GM18861 (cell line): ENCODE data around the gene PLCL1.
"Not testable (repeated sequence)": the region's sequence is repeated elsewhere in the genome, so short reads cannot be mapped to it uniquely, and the experiment has no call there.

ENCODE experiments used
- ATAC-seq: cut with Tn5 transposase; IDR thresholded peaks from one replicate; pipeline ENCODE4 v1.9.1; 2021; ENCODE audit not compliant: unreplicated experiment

The PLCL1 gene

DNA sequence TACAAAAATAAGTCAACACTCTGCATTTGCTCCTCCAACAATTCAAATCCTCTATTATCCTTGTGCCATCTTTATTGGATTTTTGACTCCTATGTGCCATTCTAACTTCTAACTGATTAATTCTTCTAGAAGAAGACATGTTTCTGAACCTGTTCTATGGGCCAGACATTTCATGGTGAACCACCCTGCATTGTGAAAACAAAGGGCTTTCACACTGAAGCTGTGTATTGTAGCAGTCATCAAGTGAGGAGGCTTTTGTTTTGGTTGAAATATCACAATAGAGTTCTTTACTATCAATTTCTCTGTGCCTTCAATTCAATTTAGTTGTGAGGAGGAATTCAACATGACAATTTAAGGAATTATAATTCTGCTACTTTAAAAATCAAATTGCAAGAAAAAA lies 357.9 kb downstream of the PLCL1 start:
- ATAC-seq = no peak

DNA sequence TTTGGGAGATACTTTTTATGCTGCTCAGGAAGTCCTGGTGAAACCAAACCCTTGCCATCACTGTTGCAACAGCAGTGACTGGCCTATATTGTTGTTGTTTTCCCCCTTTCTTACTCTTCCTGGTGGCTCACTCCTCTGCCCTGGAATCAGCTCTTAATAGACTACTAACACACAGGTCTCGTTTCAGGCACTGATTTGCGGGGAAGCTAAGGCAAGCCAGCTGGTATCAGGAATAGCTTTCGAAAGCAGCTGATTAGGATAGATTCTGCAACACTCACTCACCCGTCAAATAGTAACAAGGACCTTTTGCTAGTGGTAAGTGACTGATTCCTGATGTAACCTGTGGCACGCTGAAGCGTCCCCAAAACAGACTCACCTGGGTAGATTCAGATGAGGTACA lies 360.4 kb downstream of the PLCL1 start:
- ATAC-seq = no peak

DNA sequence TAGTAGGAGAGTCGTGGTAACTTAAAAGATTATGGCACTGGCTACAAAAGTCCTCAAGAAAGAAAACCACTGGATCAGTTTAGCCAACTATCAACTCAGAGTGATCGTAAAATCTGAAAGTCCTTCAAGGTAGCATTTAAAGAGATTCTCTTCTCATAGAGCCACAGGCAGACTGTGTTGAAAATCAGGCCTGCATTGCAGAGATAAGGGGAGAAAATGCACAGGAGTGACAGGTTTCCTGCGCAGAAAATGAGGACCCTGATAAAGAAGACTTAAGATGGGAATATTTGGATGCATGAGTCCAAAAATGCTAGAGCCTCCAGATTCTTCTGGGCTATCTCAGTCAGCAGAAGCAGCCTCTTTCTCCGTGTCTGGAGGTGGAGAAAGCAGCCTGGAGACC lies 360.9 kb downstream of the PLCL1 start:
- no peak for ATAC-seq

DNA sequence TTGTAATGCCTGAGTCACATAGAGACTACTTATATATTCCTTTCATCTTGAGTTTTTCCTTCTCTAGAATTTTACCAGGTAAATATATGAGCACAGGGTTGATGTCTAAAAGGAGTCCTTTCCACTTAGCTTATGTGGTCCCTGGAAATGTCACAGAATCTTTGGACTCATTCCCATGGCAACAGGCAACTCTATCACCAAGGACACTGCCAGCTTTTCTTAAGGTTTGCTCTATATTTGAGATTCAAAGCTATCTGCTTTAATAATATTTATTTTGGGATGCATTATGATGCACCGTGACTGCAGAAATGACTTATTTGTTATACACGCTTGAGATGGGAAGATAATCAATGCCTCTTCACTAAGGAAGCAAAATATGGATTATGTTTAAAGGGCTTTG lies 363.0 kb downstream of the PLCL1 start:
- ATAC-seq = no peak

DNA sequence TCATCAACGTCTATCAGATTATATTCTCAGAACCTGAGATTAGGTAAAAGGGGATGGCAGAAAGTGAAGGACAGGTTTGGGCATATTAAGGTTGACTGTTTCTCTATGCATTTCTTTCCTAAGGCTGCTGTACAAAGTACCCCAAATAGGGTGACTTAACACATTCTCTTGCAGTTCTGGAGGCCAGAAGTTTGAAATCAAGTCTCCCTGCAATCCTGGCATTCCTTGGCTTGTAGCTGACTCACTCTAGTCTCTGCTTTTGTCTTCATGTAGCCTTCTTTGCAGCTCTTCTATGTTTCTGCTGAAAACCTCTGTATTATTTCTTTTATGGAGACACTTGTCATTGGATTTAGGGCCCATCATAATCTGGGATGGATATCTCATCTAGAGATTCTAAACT lies 364.3 kb downstream of the PLCL1 start:
- ATAC-seq = no peak

DNA sequence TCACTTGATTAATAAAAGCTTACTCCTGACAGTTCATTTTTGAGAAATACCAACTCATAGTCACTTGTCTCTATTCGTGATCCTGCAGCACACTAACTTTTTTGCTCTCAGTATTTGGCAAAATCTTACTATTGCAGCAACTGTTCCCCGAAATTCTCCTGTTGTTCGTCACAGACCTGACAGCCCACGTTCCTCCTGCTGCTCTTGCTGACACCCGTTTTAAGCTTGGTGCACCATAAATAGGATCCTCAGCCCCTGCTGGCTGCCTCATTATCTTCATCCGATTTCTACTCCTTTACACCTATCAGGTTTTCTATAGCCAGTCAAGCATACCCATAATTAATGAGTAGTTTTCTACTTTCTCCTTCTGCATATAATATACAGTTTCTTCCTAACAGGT lies 368.8 kb downstream of the PLCL1 start:
- ATAC-seq = no peak

DNA sequence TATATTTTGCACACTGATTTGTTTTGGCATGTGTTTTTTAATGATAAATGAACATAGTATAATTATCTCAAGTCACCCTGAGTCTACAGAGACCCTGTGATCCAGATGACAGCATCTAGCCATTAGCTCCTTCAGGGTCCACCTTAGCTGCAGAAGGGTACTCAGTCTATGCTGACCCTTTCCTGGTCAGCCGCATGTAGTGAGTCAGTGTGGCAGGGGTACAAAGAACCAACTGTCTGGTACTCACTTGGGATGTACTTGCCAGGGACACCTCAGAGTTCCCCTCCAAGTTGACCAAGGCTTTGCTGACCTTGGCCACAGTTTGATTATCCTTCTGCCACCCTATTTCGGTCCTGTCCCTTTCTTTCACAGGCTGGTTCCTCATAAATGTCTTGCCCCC lies 369.5 kb downstream of the PLCL1 start:
- no peak for ATAC-seq

DNA sequence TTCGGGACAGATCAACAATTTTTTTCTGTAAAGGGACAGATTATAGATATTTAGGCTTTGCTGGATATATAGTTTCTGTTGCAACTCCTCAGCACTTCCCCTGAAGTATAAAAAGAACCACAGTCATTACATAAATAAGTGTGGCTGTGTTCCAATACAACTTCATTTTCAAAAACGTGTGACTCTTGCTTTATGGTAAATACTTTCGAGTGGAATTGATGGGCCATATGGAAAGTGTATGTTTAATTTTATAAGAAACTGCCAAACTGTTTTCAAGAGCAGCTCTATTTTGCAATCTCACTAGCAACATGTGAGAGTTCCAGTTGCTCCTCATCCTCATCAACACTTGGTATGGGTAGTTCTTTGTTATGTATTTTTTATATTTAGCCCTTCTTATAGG lies 370.9 kb downstream of the PLCL1 start:
- no peak for ATAC-seq

DNA sequence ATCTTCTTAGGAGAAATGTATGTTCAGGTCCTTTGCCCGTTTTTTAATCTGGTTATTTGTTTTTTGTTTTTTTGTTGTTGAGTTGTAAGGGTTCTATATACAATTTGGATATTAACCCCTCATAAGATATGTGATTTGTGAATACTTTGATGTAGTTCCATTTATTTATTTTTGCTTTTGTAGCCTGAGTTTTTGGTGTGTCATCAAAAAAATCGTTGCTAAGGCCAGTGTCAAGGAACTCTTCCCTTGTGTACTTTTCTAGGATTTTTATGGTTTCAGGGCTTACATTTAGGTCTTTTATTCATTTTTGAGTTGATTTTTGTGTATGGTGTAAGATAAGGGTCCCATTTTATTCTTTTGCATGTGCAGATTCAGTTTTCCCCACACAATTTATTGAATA lies 372.6 kb downstream of the PLCL1 start:
- no peak for ATAC-seq

DNA sequence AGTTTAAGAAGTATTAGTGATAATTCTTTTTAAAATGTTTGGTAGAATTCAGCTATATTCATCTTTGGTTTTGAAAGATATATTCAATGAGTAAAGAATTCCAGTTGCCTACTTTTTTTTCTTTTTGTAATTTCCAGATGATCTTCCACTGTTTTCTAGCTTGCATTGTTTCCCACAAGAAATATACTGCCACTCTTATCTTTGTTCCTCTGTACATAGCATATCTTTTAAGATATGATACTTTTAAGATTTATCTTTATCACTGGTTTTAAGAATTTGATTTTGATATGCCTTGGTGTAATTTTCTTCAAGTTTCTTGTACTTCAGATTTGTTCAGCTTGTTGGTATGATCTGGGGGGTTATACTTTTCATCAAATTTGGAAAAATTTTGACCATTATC lies 374.4 kb downstream of the PLCL1 start:
- ATAC-seq = no peak

DNA sequence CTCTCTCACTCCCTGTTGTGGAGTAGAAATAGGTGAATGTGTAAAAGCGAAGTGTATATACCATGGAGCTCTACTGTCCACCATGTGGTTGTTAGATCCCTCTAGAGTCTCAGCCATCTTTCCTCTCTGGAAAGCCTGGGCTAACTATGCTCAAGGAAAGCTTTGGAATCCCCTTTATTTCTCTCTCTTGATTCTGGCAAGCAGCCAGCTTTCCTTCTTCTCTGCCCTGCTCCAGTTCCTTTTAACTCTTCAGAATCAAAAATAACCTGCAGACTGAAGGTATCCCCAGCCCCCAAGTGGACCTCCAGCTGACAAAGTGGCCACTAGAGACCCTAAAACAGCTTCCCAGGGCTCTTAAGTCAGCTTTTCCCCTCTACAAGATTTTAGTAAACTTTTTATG lies 381.9 kb downstream of the PLCL1 start:
- no peak for ATAC-seq

DNA sequence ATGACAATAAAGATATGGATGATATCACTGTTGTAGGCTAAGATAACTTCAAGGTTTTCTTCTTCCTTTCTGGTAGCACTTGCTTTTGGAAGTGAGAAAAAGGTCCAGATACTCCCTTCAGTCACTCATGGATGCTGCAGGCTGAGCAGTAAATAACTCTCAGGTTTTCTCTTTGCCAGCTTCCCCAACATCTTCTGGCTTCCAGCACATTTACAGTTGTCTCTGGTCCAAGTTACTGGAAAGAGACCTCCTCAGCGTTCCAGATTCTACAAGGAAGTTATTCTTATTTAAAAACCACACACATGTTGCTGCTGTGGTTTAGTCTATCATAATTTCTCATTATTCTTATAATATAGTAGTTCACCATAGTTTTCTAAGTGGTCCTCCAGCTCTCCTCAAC lies 383.4 kb downstream of the PLCL1 start:
- ATAC-seq = no peak

DNA sequence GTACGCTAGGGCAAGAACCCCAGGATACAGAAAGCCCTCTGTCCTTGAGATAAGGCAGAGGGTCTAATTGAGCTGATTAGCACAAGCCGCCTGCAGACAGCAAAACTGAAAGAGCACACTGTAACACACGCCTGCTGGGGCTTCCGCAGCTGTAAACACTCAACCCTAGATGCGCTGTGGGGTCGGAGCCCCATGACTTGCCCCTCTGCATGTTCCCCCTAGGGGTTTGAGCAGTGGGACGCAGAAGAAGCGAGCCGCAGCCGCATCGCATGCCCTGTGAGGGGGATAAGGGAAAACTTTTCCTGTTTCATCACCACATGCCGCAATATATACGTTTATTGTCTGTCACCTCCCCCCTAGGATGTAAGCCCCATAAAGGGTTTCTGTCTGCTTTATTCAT lies 384.6 kb downstream of the PLCL1 start:
- no peak for ATAC-seq

DNA sequence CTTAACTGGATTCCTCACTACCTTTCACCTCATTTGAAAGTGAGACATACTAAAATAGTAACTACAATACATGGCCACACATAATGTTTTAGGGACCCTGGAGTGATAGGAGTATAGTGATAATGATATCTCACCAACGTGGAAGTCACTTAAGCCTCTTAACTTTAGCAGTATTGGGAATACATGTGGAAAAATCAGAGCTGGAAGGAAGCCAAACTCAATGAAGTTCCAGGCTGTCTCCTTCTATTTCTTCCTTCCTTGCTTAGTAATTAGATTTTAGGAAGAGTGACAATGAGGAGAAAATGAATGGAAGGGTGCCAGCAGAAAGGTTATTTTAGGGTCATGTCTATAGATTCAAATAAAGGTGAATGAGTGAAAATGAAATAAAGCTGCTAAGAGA lies 387.3 kb downstream of the PLCL1 start:
- no peak for ATAC-seq

DNA sequence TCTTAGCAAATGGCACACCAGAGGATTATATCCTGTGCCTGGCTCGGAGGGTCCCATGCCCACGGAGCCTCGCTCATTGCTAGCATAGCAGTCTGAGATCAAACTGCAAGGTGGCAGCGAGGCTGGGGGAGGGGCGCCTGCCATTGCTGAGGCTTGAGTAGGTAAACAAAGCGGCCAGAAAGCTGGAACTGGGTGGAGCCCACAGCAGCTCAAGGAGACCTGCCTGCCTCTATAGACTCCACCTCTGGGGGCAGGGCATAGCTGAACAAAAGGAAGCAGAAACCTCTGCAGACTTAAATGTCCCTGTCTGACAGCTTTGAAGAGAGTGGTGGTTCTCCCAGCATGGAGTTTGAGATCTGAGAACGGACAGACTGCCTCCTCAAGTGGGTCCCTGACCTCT lies 392.2 kb downstream of the PLCL1 start:
- not testable (repeated sequence) for ATAC-seq
